H1 (cell line): ENCODE results near the gene DRC7. TPM values are rescaled to one million over a fixed set of nuclear protein-coding genes. Genes with fewer than 3 reads are reported as not detected.

Source experiments
- CTCF ChIA-PET: fragments of 300-600 bp; sonication (Branson Sonifier 250); formaldehyde crosslinking; loops from one replicate; lab custom pipeline; 2021; ENCODE audit not compliant: partially characterized antibody; lab: Charles Lee
- POLR2A ChIA-PET: fragments of 300-600 bp; sonication (Branson Sonifier 250); formaldehyde crosslinking; loops from one replicate; lab custom pipeline; 2021; ENCODE audit warnings: inconsistent platforms; ENCODE audit not compliant: partially characterized antibody; lab: Charles Lee
- DNase-seq, 2 experiments: peaks; one replicate each; pipeline versions ENCODE4 v3.0.0 to v3.0.0-alpha.2; 2010 to 2022; ENCODE audit warnings: low spot score in 2 of 2, low read depth in 1 of 2, mixed read lengths in 1 of 2
- FAIRE-seq: peaks from 2 replicates; lab custom pipeline; 2011; peaks lifted over from hg19 to GRCh38; lab: Jason Lieb, UNC
- H2AFZ ChIP-seq: 2 replicates; pipeline ENCODE4 v1.8.1; 2012; ENCODE audit warnings: low read length, inconsistent platforms
- H2AK5ac ChIP-seq: 2 replicates; pipeline ENCODE4 v1.6.1; 2013; ENCODE audit warnings: low read depth, low read length
- H2BK120ac ChIP-seq: replicated peaks from 2 replicates; pipeline ENCODE3; 2013; ENCODE audit warnings: low read depth, low read length, inconsistent platforms
- H2BK12ac ChIP-seq: 2 replicates; pipeline ENCODE4 v1.6.1; 2013; ENCODE audit warnings: low read depth, low read length
- H2BK15ac ChIP-seq: 2 replicates; pipeline ENCODE4 v1.6.1; 2013; ENCODE audit warnings: low read length
- H2BK20ac ChIP-seq: 2 replicates; pipeline ENCODE4 v1.6.1; 2013; ENCODE audit warnings: low read length
- H2BK5ac ChIP-seq: 2 replicates; pipeline ENCODE4 v1.6.1; 2013; ENCODE audit warnings: low read depth, low read length
- H3K14ac ChIP-seq: 2 replicates; pipeline ENCODE4 v1.6.1; 2013; ENCODE audit warnings: inconsistent platforms; ENCODE audit not compliant: insufficient read length
- H3K18ac ChIP-seq: 2 replicates; pipeline ENCODE4 v1.6.1; 2013; ENCODE audit warnings: low read length; ENCODE audit errors: extremely low read depth
- H3K23ac ChIP-seq: 2 replicates; pipeline ENCODE4 v1.6.1; 2013; ENCODE audit warnings: inconsistent platforms; ENCODE audit not compliant: insufficient read length
- H3K23me2 ChIP-seq: 2 replicates; pipeline ENCODE4 v1.6.1; 2013; ENCODE audit warnings: low read depth, low read length
- H3K27ac ChIP-seq: 2 replicates; pipeline ENCODE4 v1.6.1; 2011; ENCODE audit warnings: low read depth, low read length, inconsistent platforms
- H3K27me3 ChIP-seq, 4 experiments: replicated peaks in 1 of 4; 1 replicate in 1 of 4; 2 replicates in 3 of 4; pipeline versions ENCODE4 v1.6.1 to v1.8.1; 2011 to 2013; ENCODE audit warnings: low read length in 3 of 4, mild to moderate bottlenecking in 3 of 4, inconsistent platforms in 2 of 4, mixed read lengths in 2 of 4, moderate library complexity in 1 of 4; ENCODE audit not compliant: control insufficient read depth in 3 of 4, insufficient read depth in 3 of 4; ENCODE audit errors: extremely low read depth in 1 of 4
- H3K36me3 ChIP-seq, 4 experiments: 2 replicates each; pipeline versions ENCODE4 v1.6.1 to v1.8.1; 2011 to 2013; ENCODE audit warnings: mild to moderate bottlenecking in 4 of 4, low read length in 3 of 4, moderate library complexity in 2 of 4, control low read depth in 1 of 4, inconsistent platforms in 1 of 4; ENCODE audit not compliant: insufficient read depth in 4 of 4, control insufficient read depth in 2 of 4
- H3K4ac ChIP-seq: replicated peaks from 2 replicates; pipeline ENCODE3; 2013; ENCODE audit warnings: low read length, low read depth, mixed read lengths, inconsistent platforms; ENCODE audit not compliant: insufficient read length
- H3K4me1 ChIP-seq, 4 experiments: replicated peaks in 1 of 4; 1 replicate in 1 of 4; 2 replicates in 3 of 4; pipeline versions ENCODE4 v1.6.1 to v1.8.1; 2011 to 2013; ENCODE audit warnings: low read length in 3 of 4, inconsistent platforms in 2 of 4, mixed read lengths in 1 of 4; ENCODE audit not compliant: insufficient read depth in 4 of 4, control insufficient read depth in 3 of 4
- H3K4me2 ChIP-seq, 2 experiments: 2 replicates each; pipeline versions ENCODE4 v1.6.1 to v1.8.1; 2011 to 2013; ENCODE audit warnings: low read depth in 2 of 2, low read length in 2 of 2, control low read depth in 1 of 2, inconsistent platforms in 1 of 2, mild to moderate bottlenecking in 1 of 2; ENCODE audit not compliant: insufficient read depth in 1 of 2
- H3K4me3 ChIP-seq, 4 experiments: fragments of 200-600, 300-600 bp in 1 of 4; sonication (generic), shearing (Covaris generic), sonication (Bioruptor Twin) in 1 of 4; 2 replicates each; pipeline versions ENCODE4 v1.5.1 to v1.8.1; 2011 to 2016; ENCODE audit warnings: low read length in 4 of 4, low read depth in 3 of 4, control low read depth in 2 of 4, inconsistent platforms in 2 of 4, mild to moderate bottlenecking in 2 of 4, mixed read lengths in 1 of 4, moderate library complexity in 1 of 4; ENCODE audit not compliant: insufficient read depth in 2 of 4; ENCODE audit errors: extremely low read depth in 1 of 4
- H3K56ac ChIP-seq: replicated peaks from 2 replicates; pipeline ENCODE3; 2013; ENCODE audit warnings: low read depth, mild to moderate bottlenecking, mixed read lengths, low read length, inconsistent platforms; ENCODE audit not compliant: insufficient read length
- H3K79me1 ChIP-seq: 2 replicates; pipeline ENCODE4 v1.6.1; 2013; ENCODE audit warnings: low read depth, low read length, control low read depth
- H3K79me2 ChIP-seq, 2 experiments: 2 replicates each; pipeline versions ENCODE4 v1.6.1 to v1.8.1; 2012 to 2013; ENCODE audit warnings: low read length in 2 of 2, mild to moderate bottlenecking in 2 of 2, inconsistent platforms in 1 of 2; ENCODE audit not compliant: insufficient read depth in 2 of 2, control insufficient read depth in 1 of 2
- H3K9ac ChIP-seq, 4 experiments: replicated peaks in 1 of 4; 1 replicate in 1 of 4; 2 replicates in 3 of 4; pipeline versions ENCODE4 v1.6.1 to v1.8.1; 2011 to 2013; ENCODE audit warnings: low read depth in 3 of 4, low read length in 3 of 4, control low read depth in 2 of 4, mild to moderate bottlenecking in 2 of 4, moderate library complexity in 2 of 4, inconsistent platforms in 1 of 4; ENCODE audit errors: extremely low read depth in 1 of 4
- H3K9me3 ChIP-seq, 2 experiments: 2 replicates each; pipeline versions ENCODE4 v1.6.1 to v1.8.1; 2012 to 2013; ENCODE audit warnings: mild to moderate bottlenecking in 2 of 2, moderate library complexity in 2 of 2, control low read depth in 1 of 2, inconsistent platforms in 1 of 2, low read depth in 1 of 2, low read length in 1 of 2, mixed read lengths in 1 of 2; ENCODE audit not compliant: insufficient read depth in 2 of 2
- H4K20me1 ChIP-seq, 2 experiments: replicated peaks in 1 of 2; 2 replicates each; pipeline versions ENCODE3 to v1.8.1; 2011 to 2013; ENCODE audit warnings: inconsistent platforms in 2 of 2, low read length in 2 of 2, mild to moderate bottlenecking in 1 of 2; ENCODE audit not compliant: insufficient read depth in 2 of 2, control insufficient read depth in 1 of 2
- H4K5ac ChIP-seq: 2 replicates; pipeline ENCODE4 v1.6.1; 2013; ENCODE audit warnings: low read length, low read depth, mixed read lengths, inconsistent platforms; ENCODE audit not compliant: insufficient read length
- H4K8ac ChIP-seq: 2 replicates; pipeline ENCODE4 v1.8.0; 2013; ENCODE audit warnings: mild to moderate bottlenecking, moderate library complexity, low read length, inconsistent platforms; ENCODE audit not compliant: insufficient read depth; ENCODE audit errors: extremely low read depth
- H4K91ac ChIP-seq: replicated peaks from 2 replicates; pipeline ENCODE3; 2013; ENCODE audit warnings: low read length, mixed read lengths, inconsistent platforms; ENCODE audit not compliant: insufficient read length
- E2F6 ChIP-seq: IDR thresholded peaks from 2 replicates; pipeline ENCODE4 v1.6.1; 2012; ENCODE audit warnings: inconsistent platforms
- POLR2A ChIP-seq, 2 experiments: IDR thresholded peaks; 1 replicate in 1 of 2; 2 replicates in 1 of 2; pipeline ENCODE4 v1.6.1; 2011; ENCODE audit warnings: low read depth in 2 of 2, low read length in 2 of 2, mild to moderate bottlenecking in 2 of 2; ENCODE audit errors: control extremely low read depth in 1 of 2
- whole genome bisulfite sequencing, 2 experiments: shearing (Covaris generic) in 1 of 2; methylation state at CpG; one replicate each; pipeline versions ENCODE4 v1.1.6 to v1.1.7; 2013 to 2015; ENCODE audit warnings: low lambda C conversion rate in 2 of 2, mixed read lengths in 2 of 2, inconsistent platforms in 1 of 2, low coverage in 1 of 2, missing lambda C conversion rate in 1 of 2; ENCODE audit not compliant: insufficient replicate concordance in 2 of 2, insufficient coverage in 1 of 2, insufficient read length in 1 of 2; ENCODE audit errors: extremely low coverage in 1 of 2, missing lambda C conversion rate in 1 of 2; 5-methylcytosine and 5-hydroxymethylcytosine counted together
- polyA plus RNA-seq, 7 experiments: library from polyadenylated mRNA; depleted of rRNA in 3 of 7; stranded (reverse) in 5 of 7; unstranded in 2 of 7; fragments of >200 nt in 5 of 7; fragments of 200-250 nt in 2 of 7; gene quantifications; 1 replicate in 5 of 7; 2 replicates in 1 of 7; 4 replicates in 1 of 7; pipeline versions ENCODE4 v1.2.1 to v1.2.3, GENCODE V29; 2011 to 2013; ENCODE audit warnings: missing spikeins in 2 of 7, mixed read lengths in 2 of 7
- total RNA-seq: library from RNA; stranded (reverse); fragmentation: NEBNext Ultra II Directional; extraction: Animal tissue kit (Norgen Biotek cat#: 25700); gene quantifications from 2 replicates; pipeline ENCODE4 v1.2.1, GENCODE V29; 2021

The DRC7 gene
- total and polyA plus RNA-seq, 2 of the 8 experiments (the other 6 are each of a cell fraction or from before 2014, with no cell fraction given) = 0.14 TPM; not detected in 1

- no peak for FAIRE-seq
- CTCF ChIA-PET = interaction anchor here (0.9 to 4.4 kb wide), 24 partner anchors 8 to 258 kb away, joined by 3 to 24 read pairs (median 5); partner anchors contain the start of gene KATNB1
- H2AFZ ChIP-seq = no peak overlapping the region
- no peak overlapping the region for H4K91ac ChIP-seq
- no peak overlapping the region for H2BK120ac ChIP-seq
- H4K20me1 ChIP-seq = peaks cover 4 to 7% of the 10 kb centered on the region in 2 experiments
- H3K4me1 ChIP-seq = peaks cover 0 to 12% (median 5%) of the 10 kb centered on the region in 4 experiments; a peak in 4 of 7 replicates
- WGBS, 2 experiments = 87% methylated on average over 18 of the region's 18 CpGs; no CpG with 5 or more reads in 1 of the 2 experiments
- no peaks in the 10 kb centered on the region for H3K79me1 ChIP-seq
- H3K79me2 ChIP-seq = no peaks in the 10 kb centered on the region
- no peak overlapping the region for H4K5ac ChIP-seq
- peaks cover 0 to 12% (median 5%) of the 10 kb centered on the region in 4 experiments; a peak in 5 of 8 replicates for H3K36me3 ChIP-seq
- no peak overlapping the region for H2BK20ac ChIP-seq
- POLR2A ChIA-PET = interaction anchor here (2.5 kb wide), 1 partner anchor 21 kb away, joined by 9 read pairs; the partner anchor contains the start of gene KATNB1
- no peak overlapping the region for H3K27ac ChIP-seq
- no peak overlapping the region for H3K56ac ChIP-seq
- no peaks in the 10 kb centered on the region for H3K9me3 ChIP-seq
- H2BK5ac ChIP-seq = no peak overlapping the region
- no peak overlapping the region for H2BK15ac ChIP-seq
- DNase-seq = no peak
- no peak overlapping the region for H3K14ac ChIP-seq
- H3K9ac ChIP-seq = no peak overlapping the region
- H2BK12ac ChIP-seq = no peak overlapping the region
- H3K27me3 ChIP-seq = no peaks in the 10 kb centered on the region
- H3K23me2 ChIP-seq = no peaks in the 10 kb centered on the region
- no peak overlapping the region for H3K18ac ChIP-seq
- TF ChIP-seq POLR2A (IDR thresholded peaks at IDR 0.05; ENCODE audit: control extremely low read depth in 1 of 2, low read depth in 2 of 2, low read length in 2 of 2) (no peak), E2F6 (no peak)
- TF ChIP-seq, all 59 proteins: peak for 0
- Histone ChIP-seq H4K8ac (no peak overlapping the region), H3K4me3 (no peak overlapping the region), H2AK5ac (no peak overlapping the region), H3K4me2 (no peak overlapping the region), H3K23ac (no peak overlapping the region), H3K4ac (no peak overlapping the region)
Measured at GRCh38 chr16:57755726-57756423, 61.3 kb downstream of the DRC7 start.
